Raji (cell line): ENCODE results near the gene KIF20B.

Source experiments
- POLR2A ChIP-seq: IDR thresholded peaks from 2 replicates; pipeline ENCODE4 v1.6.1; 2011; ENCODE audit warnings: low read depth, low read length, control low read depth; ENCODE audit not compliant: insufficient read depth

The KIF20B gene

DNA sequence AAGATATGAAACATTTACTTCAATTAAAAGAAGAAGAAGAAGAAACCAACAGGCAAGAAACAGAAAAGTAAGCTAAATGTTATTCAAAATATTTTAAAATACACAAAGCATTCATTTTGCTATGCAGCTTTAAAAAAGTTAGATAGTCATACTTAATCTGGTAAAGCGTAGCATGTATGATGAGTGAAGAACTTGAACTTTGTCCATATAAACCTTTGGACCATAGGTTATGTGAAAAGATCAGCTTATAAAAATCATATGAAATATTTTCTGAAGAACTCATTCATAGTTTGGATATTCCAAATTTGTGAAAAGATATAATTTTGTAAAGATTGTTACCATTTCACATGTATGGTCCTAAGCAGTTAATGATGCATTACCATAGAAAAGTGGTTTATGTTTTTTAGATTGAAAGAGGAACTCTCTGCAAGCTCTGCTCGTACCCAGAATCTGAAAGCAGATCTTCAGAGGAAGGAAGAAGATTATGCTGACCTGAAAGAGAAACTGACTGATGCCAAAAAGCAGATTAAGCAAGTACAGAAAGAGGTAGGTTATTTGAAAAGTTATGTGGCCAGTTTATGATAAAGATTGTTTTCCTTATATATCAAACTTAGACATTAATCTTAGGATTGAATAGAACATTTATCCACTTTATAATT, 37.3 kb downstream of the KIF20B start:
- TF ChIP-seq POLR2A, result no peak

DNA sequence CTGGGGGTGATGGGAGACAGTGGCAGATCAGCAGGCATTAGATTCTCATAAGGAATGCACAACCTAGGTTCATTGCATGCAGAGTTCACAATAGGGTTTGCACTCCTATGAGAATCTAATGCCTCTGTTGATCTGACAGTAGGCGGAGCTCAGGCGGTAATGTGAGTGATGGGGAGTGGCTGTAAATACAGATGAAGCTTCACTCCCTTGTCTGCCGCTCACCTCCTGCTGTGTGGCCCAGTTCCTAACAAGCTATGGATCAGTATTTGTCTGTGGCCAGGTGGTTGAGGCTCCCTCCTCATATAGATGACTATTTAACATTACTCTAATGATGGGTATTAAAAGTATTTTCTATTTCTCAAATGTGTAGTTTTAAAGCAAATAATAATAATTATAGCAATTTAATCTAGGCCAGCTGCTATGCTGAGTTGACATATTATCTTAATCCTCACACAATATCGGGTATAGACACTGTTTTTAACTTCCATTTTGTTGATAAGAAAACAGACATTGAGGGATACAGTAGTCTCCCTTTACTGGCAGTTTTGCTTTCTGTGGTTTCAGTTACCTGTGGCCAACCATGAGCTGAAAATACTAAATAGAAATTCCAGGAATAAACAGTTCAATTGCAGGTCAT, 39.9 kb downstream of the KIF20B start:
- TF ChIP-seq POLR2A, result no peak

DNA sequence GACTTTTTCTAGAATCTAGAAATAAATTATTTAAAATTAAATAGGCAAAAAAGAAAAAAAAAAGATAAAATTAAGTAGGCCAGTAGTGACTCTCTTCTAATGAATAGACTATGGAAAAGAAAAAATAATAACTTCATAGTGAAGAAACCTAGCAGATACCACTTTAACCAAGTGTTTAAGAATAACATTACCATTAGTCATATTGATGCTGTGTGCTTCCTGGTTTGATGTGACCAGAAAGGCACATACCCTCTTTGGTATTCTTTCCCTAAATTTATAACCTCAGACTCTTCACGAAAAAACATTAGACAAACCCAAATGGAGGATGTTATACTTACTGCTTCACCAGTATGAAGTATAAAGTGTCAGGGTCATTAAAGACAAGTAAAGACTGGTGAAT, 42.6 kb downstream of the KIF20B start:
- no peak for TF ChIP-seq POLR2A

DNA sequence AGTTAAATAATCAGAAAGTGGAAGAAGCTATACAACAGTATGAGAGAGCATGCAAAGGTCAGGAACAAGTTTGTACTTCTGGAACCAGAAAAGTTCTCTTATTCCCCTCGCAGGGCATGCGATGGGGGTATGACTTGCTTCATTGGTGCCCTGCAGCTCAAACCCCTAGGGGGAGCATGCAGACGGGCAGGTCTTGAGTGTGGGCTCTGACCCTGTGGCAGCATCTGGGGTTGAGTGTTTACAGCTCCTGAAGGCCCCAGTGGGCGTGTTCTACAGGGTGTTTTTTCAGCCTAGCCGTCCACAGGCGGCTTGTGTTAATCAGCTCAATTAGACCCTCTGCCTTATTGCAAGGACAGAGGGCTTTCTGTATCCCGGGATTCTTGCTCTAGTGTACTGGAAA, 44.5 kb downstream of the KIF20B start:
- no peak for TF ChIP-seq POLR2A

DNA sequence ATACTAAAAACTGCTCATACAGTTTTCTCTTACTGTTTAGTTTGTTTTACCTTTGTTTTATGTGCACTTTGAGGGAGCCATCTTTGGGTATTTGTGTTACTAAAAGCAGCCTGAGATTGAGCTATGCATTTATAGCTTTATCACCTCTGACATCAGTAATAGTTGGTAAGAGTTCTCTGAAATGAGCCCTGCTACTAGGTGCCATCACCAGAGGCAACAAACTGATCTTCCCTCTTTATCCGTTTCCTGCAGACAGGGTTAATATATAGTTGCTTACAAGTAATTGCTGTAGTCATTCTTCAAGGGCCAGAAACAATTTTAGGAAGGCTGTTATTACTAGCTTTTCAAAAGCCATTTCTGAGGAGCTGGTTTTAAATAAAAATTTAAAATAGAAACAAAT, 49.1 kb downstream of the KIF20B start:
- no peak for TF ChIP-seq POLR2A

DNA sequence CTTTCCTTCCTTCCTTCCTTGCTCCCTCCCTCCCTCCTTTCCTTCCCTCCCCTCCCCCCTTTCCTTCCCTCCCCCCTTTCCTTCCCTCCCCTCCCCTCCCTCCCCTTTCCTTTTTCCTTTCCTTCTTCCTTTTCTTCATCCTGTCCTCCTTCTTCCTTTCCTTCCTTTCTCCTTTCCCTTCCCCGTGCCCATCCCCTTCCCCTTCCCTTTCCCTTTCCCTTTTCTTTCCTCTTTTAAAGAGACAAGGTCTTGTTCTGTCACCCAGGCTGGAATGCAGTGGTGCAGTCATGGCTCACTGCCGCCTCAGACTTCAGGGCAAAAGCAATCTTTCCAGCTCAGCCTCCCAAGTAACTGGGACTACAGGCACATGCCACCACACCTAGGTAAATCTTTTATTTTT, 54.0 kb downstream of the KIF20B start:
- no peak for TF ChIP-seq POLR2A

DNA sequence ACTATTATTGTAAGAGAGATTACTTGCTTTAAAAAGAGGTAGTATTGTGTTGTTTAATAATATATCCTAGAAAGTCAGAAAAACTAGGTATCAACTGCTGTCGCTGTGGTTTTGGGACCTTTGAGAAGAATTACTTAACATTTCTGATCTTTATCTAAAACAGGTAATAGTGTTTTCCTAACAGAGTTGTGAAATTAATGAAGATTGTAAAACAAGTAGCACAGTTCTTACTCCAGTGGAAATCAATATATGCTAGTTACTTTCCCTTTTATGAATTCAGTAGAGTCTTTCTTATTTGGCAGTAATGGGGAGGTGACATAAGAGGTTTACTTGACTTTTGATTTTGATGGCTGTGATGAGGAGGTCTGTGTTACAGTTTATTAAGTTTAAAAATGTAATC, 58.1 kb downstream of the KIF20B start:
- no peak for TF ChIP-seq POLR2A

DNA sequence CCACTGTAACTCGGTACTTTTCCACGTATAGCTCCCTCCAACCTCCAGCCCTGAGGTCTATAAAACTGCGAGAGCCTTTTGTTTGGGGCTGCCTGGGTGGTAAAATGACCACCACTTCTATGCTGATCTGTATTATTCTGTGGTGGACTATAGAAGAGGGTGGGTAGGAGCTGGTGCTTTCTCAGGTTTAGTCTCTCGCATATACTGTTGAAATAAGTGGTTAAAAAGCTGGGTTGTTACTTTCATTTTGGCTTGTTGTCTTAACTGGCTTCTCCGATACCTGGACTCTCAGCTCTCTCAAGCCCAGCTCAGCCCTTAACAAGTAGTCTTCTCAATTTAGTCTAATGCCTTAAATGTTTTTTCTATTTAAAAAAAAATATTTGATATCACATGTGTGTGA, 70.3 kb downstream of the KIF20B start:
- TF ChIP-seq POLR2A, result no peak

DNA sequence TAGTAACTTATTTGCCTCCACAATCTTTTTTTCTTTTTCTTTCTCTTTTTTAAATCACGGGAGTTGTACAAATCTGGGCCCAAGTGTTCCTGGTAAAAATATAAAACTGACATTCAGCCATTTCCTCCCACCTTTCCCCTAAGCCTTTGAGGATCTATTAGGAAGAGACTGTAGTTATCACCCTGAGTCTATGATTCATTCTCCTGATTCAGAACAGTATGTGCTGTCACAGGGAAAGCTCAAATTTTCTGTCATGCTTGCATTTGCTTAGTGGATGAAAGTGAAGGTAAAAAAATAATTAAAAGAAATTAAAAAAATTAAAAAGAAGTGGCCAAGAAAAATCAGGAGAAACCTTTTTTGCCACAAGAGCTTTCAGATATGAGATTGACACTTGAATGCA, 71.7 kb downstream of the KIF20B start:
- TF ChIP-seq POLR2A, result no peak

DNA sequence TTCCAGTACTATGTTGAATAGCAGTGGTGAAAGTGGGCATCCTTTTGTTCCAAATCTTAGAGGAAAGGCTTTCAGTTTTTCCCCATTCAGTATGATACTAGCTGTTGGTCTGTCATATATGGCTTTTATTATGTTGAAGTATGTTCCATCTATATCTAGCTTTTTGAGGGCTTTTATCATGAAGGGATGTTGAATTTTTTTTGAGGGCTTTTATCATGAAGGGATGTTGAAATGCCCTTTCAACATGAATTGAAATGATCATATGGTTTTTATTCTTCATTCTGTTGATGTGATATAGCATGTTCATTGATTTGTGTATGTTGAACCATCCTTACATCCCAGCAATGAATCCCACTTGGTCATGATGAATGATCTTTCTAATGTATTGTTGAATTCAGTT, 75.3 kb downstream of the KIF20B start:
- no peak for TF ChIP-seq POLR2A

DNA sequence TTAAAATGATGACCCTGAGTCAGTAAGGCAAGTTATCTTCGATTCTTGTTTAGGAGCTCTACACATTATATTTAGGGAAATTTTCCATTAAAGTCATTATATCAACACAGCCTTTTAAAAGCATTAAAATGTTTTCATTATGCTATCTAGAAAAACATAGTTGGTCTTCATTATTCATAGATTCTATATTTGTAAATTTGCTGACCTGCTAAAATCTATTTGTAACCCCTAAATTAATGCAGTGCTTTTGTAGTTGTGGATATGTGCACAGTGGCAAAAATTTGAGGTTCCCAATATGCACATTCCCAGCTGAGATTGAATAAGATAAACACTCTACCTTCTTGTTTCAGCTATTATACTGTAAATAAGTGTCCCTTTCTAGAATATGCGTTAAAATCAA, 81.1 kb downstream of the KIF20B start:
- no peak for TF ChIP-seq POLR2A

DNA sequence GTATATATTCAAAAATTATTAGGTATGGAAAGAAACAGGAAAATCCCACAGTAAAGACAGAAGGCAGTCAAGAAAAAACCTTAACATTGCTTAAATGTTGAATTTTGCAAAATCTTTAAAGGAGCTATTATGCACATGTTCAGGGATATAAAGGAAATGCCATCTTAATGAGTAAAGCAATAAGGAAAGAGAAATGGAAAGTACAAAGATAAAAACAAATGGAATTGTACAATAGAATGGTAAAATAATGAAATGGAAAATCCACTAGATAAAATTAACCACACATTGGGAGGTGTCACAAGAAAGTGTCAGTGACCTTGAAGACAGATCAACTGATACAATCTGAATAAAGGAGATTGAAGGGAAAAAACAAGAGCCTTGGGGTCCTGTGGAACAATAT, 82.0 kb downstream of the KIF20B start:
- TF ChIP-seq POLR2A, result no peak

DNA sequence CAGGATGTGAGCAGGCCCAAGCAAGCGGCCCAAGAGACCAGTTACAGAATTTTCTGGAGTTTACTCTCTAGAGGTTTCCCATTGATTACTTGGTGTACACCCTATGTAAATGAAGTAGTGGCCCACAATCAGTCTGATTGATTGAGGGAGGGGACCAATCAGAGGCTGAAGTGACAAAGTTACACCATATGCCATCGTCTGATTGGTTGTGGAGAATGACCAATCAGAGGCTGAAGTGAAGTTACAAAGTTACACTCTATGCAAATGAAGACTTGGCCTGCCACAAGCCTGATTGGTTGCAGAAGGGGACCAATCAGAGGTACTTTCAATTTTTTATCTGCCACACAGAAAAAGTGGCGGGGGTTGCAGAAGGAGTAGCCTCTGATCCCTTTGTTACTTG, 83.7 kb downstream of the KIF20B start:
- TF ChIP-seq POLR2A, result no peak

DNA sequence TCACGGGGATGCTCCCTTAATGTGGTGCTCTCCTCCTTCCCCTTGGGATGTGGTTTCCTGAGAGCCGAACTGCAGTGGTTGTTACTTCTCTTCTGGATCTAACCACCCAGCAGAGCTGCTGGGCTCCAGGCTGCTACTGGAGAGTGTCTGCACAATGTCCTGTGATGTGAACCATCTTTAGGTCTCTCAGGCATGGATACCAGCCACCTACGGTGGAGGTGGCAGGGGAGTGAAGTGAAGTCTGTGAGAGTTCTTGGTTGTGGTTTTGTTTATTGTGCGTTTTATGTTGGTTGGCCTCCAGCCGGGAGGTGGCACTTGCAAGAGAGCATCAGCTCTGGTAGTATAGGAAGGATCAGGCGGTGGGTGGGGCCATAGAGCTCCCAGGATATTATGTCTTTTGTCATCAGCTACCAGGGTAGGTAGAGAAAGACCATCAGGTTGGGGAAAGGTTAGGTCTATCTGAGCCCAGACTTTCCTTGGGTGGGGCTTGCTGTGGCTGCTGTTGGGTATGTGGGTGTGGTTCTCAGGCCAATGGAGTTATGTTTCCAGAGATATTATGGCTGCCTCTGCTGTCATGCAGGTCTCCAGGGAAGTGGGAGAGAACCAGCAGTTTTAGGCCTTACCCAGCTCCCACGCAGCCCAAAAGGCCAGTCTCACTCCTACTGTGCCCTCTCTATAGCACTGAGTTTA, 87.9 kb downstream of the KIF20B start:
- TF ChIP-seq POLR2A, result no peak

DNA sequence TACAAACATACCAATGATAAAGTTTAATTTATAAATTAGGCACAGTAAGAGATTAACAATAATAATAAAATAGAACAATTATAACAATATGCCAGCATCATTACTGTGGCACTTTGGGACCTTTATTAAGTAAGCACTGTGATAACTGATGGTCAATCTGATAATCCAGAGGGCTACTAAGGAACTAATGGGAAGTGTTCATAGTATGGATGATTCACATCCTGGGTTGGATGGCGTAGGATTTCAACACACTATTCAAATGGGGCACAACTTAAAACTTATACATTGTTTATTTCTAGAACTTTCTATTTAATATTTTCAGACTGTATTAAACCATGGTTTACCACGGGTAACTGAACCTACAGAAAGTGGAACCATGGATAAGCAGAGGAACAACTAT, 90.8 kb downstream of the KIF20B start:
- TF ChIP-seq POLR2A, result no peak

DNA sequence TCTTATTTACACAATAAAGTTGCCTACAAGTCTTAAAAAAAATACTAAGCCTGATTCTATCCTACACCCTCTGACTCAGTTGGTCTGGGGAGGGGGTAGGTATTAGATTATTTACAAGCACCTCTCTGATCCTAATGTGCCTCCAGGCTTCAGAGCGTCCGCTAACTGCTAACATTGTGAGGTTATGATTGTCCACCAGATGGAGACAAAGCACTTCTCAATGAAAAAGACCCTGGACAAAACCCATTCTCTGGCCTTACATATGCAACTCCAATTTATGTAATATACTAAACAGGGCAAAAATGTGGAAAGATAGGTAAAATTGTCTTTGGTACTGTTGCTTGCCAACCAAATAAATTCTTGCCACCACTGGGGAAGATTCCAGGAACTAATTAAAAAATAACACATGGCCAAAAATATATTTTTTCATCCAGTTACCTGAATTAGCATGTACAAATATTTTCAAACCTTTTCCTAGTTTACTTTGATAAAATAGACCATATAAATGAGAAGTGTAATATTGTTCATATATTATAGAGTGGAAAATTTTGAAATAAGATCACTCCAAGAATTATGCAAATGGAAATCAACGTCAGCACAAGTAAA, 92.4 kb downstream of the KIF20B start:
- no peak for TF ChIP-seq POLR2A
